Parathyroid adenoma (tissue), 2 donors: ENCODE measurements around the gene NT5C.
A peak's percentile ranks its signal among the peaks of the same experiment; 100 is the strongest.

ENCODE experiments used
- H2AFZ ChIP-seq: fragments of 300-600 bp; sonication (generic); one replicate; pipeline ENCODE4 v1.7.0; 2017; ENCODE audit warnings: antibody characterized with exemption, mild to moderate bottlenecking
- H3K27ac ChIP-seq: fragments of 300-600 bp; sonication (generic); one replicate; pipeline ENCODE4 v1.7.0; 2017
- H3K27me3 ChIP-seq: fragments of 300-600 bp; sonication (generic); one replicate; pipeline ENCODE4 v1.7.0; 2017; ENCODE audit warnings: low read length; ENCODE audit not compliant: control insufficient read depth, insufficient read depth
- H3K36me3 ChIP-seq: fragments of 300-600 bp; sonication (generic); one replicate; pipeline ENCODE4 v1.7.0; 2017; ENCODE audit warnings: low read length; ENCODE audit not compliant: control insufficient read depth, insufficient read depth
- H3K4me1 ChIP-seq: fragments of 300-600 bp; sonication (generic); one replicate; pipeline ENCODE4 v1.7.0; 2017; ENCODE audit warnings: control low read depth
- H3K4me2 ChIP-seq: fragments of 300-600 bp; sonication (generic); one replicate; pipeline ENCODE4 v1.7.0; 2017; ENCODE audit warnings: low read length
- H3K4me3 ChIP-seq: fragments of 300-600 bp; sonication (generic); one replicate; pipeline ENCODE4 v1.7.0; 2017; ENCODE audit warnings: low read depth, low read length
- H3K79me2 ChIP-seq: fragments of 300-600 bp; sonication (generic); one replicate; pipeline ENCODE4 v1.7.0; 2017; ENCODE audit warnings: control low read depth
- H3K9ac ChIP-seq: fragments of 300-600 bp; sonication (generic); one replicate; pipeline ENCODE4 v1.7.0; 2017; ENCODE audit warnings: mild to moderate bottlenecking
- H3K9me3 ChIP-seq: fragments of 300-600 bp; sonication (generic); one replicate; pipeline ENCODE4 v1.7.0; 2017; ENCODE audit warnings: low read length; ENCODE audit not compliant: control insufficient read depth
- CTCF ChIP-seq: fragments of 300-600 bp; sonication (generic); IDR thresholded peaks from one replicate; pipeline ENCODE4 v1.7.0; 2017; ENCODE audit warnings: antibody characterized with exemption, mild to moderate bottlenecking
- donor health status: primary hyperparathyroidism.

NT5C gene

DNA sequence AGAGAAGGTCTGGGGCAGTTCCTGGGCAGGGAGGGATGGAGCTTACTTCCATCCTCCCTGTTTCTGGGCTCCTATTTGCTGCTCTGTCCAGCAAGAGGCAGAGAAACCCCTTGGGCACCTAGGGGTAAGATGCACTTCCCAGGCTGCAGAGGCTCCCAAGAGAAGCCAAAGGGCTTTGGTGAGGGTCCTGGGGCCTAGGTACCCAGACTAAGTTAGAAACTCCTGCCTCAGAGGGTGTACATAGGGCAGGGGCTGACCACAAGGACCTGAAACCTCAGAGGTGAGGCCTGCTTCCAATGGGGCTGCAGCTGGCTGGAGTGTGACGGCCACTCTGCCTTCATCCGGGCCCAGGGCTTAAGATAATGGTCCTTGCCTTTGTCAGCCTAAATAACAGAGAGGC is 23.3 kb downstream of the NT5C start:
- Histone ChIP-seq H3K27me3 (no peaks in the 10 kb centered on the region), H3K9me3 (no peaks in the 10 kb centered on the region), H3K4me2 (no peak overlapping the region), H3K4me1 (peaks cover 11% of the 10 kb centered on the region), H3K9ac (no peak overlapping the region), H3K4me3 (no peak overlapping the region), H3K79me2 (no peaks in the 10 kb centered on the region), H2AFZ (no peak overlapping the region), H3K27ac (no peak overlapping the region), H3K36me3 (no peaks in the 10 kb centered on the region)
- TF ChIP-seq CTCF = no peak

DNA sequence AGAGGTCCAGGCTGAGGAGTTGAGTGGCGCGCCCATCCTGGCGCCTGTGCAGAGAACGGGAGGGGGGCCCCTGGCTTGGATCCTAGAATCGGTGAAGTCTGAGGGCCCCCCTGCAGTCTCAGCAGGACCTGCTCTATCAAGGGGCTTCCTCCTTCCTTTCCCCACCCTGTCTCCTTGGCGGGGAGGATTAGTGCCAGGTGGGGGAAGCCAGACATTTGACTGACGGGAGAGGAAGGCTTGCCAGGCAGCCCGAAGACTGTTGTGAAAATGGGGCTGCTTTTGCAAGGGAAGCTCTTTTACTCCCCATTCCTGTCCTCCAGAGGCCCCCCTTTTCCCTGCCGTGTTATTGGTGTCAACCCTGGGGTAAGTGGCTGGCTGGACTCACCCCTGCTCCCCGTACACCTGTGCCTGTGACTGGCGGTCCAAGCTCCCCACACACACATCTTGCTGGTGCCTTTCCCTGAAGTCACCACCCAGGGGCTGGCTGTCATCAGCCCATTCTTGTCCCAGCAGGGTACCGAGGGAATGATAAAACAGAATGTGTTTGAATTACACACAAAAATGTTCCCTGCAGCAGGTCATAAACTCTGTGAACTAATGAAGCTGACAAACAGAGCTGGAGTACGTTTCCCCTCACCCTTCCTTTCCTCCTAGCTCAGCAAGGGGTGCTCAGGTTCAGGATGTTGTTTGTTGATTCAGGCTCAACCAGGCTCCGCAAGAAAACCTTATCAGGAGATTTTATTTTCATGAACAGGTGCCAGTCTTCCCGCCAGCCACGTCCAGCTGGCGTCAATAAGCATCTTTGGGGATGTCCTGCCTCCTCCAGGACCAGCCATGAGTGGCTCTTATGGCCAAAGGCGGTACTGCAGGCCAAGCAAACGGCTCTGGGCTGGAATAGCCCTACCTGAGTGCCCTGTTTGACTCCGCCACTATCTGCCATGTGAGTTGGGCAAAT is 26.1 kb downstream of the NT5C start:
- H3K27me3 ChIP-seq = no peaks in the 10 kb centered on the region
- H3K27ac ChIP-seq = peak overlapping the region; percentile 19
- H2AFZ ChIP-seq = no peak overlapping the region
- no peak overlapping the region for H3K4me2 ChIP-seq
- H3K36me3 ChIP-seq = no peaks in the 10 kb centered on the region
- H3K9me3 ChIP-seq = no peaks in the 10 kb centered on the region
- H3K79me2 ChIP-seq = no peaks in the 10 kb centered on the region
- peaks cover 8% of the 10 kb centered on the region for H3K4me1 ChIP-seq
- H3K4me3 ChIP-seq = no peak overlapping the region
- TF ChIP-seq CTCF = peak; percentile 91
- no peak overlapping the region for H3K9ac ChIP-seq

- no peak for TF ChIP-seq CTCF
- Histone ChIP-seq H3K27me3 (no peaks in the 10 kb centered on the region), H3K9ac (no peak overlapping the region), H3K4me3 (no peak overlapping the region), H3K4me1 (peaks cover 3% of the 10 kb centered on the region), H2AFZ (no peak overlapping the region), H3K9me3 (no peaks in the 10 kb centered on the region), H3K79me2 (no peaks in the 10 kb centered on the region), H3K36me3 (no peaks in the 10 kb centered on the region), H3K4me2 (no peak overlapping the region), H3K27ac (no peak overlapping the region)
These were observed 27.7 kb downstream of the NT5C start for GRCh38 chr17:75103601-75104554.

DNA sequence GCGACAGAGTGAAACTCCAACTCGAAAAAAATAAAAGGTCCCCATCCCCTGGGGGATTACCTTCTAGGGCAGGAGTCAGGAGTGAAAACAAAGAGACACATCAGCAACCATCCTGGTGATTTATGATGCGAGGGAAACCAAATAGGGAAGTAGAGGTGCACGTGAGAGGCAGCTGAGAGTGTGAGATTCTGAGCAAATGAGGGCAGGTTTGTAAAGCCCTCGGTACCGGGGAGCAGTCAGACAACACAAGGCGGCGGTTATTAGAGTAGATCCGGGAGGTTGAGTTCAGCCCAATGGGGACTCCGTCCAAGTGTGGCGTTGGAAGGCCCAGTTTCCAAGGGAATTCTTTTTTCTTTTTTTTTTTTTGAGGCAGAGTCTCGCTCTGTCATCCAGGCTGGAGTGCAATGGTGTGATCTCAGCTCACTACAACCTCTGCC is 29.1 kb downstream of the NT5C start:
- no peak for TF ChIP-seq CTCF
- no peak overlapping the region for H3K9ac ChIP-seq
- H3K27ac ChIP-seq = no peak overlapping the region
- no peaks in the 10 kb centered on the region for H3K27me3 ChIP-seq
- H3K4me1 ChIP-seq = peaks cover 2% of the 10 kb centered on the region
- H3K79me2 ChIP-seq = no peaks in the 10 kb centered on the region
- no peak overlapping the region for H2AFZ ChIP-seq
- no peak overlapping the region for H3K4me3 ChIP-seq
- H3K4me2 ChIP-seq = no peak overlapping the region
- no peaks in the 10 kb centered on the region for H3K9me3 ChIP-seq
- no peaks in the 10 kb centered on the region for H3K36me3 ChIP-seq
